Uterus (tissue), 2 donors: Measurements from ENCODE around the gene ACACB.

Experiments
- POLR2A ChIP-seq, 2 donors: fragments of 450-650 bp; IDR thresholded peaks; one replicate each; pipeline ENCODE4 v1.6.1; 2016; ENCODE audit warnings: antibody characterized with exemption in 2 of 2, mild to moderate bottlenecking in 1 of 2, moderate library complexity in 1 of 2
- TF ChIP-seq, protein P1 (sequence below), 4 experiments: fragments of 200-600 bp in 2 of 4; fragments of 450-650 bp in 2 of 4; sonication (generic) in 2 of 4; IDR thresholded peaks; one replicate each; pipeline ENCODE4 v1.5.1; 2016 to 2019; ENCODE audit warnings: antibody characterized with exemption in 4 of 4, mild to moderate bottlenecking in 2 of 4, moderate library complexity in 1 of 4

DNA sequence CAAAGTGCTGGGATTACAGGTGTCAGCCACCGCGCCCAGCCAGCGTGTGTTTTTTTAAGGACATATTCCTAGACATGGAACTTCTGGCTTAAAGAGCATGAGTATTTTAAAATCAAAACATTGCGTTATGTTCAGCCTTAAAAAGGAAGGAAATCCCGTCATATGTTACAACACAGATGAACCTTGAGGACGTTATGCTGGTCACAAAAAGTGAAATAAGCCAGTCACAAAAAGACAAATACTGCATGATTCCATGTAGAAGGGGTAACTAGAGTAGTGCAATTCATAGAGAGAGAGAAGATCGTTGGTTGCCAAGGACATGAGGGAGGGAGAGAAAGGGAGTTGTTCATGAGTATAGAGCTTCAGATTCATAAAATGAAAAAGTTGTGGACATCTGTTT is 53.9 kb downstream of the ACACB start:
- TF ChIP-seq, protein P1, sequence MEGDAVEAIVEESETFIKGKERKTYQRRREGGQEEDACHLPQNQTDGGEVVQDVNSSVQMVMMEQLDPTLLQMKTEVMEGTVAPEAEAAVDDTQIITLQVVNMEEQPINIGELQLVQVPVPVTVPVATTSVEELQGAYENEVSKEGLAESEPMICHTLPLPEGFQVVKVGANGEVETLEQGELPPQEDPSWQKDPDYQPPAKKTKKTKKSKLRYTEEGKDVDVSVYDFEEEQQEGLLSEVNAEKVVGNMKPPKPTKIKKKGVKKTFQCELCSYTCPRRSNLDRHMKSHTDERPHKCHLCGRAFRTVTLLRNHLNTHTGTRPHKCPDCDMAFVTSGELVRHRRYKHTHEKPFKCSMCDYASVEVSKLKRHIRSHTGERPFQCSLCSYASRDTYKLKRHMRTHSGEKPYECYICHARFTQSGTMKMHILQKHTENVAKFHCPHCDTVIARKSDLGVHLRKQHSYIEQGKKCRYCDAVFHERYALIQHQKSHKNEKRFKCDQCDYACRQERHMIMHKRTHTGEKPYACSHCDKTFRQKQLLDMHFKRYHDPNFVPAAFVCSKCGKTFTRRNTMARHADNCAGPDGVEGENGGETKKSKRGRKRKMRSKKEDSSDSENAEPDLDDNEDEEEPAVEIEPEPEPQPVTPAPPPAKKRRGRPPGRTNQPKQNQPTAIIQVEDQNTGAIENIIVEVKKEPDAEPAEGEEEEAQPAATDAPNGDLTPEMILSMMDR (IDR thresholded peaks at IDR 0.05) = no peak
- TF ChIP-seq POLR2A (IDR thresholded peaks at IDR 0.05) = no peak
